Hippocampal formation (tissue), 2 donors: ENCODE results near the gene SIVA1.
"Not testable (repeated sequence)": the region's sequence is repeated elsewhere in the genome, so short reads cannot be mapped to it uniquely, and the experiment has no call there.

Experiments used
- DNase-seq, 2 donors: peaks; one replicate each; lab custom pipeline; 2025; lab: John Stamatoyannopoulos, UW

Gene SIVA1

DNA sequence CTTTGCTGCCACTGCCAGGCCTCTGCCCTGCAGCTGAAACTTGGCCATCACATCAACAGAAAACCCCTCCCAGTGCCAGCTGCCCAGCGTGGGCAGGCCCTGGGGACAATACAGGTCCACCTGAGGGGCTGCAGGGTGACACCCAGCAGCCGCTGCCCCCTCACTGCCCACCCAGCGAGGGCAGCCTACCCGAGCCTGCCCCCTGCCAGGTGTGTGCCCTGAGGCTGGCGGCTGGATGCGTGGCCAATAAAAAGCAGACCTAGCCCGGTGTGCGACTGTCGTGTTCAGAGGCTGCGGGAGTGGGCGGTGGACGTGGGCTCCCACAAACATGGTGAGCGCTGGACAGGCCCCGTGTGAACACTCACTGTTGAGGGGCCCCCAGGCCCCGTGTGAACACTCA, 33.6 kb upstream of the SIVA1 start:
- DNase-seq, result no peak

DNA sequence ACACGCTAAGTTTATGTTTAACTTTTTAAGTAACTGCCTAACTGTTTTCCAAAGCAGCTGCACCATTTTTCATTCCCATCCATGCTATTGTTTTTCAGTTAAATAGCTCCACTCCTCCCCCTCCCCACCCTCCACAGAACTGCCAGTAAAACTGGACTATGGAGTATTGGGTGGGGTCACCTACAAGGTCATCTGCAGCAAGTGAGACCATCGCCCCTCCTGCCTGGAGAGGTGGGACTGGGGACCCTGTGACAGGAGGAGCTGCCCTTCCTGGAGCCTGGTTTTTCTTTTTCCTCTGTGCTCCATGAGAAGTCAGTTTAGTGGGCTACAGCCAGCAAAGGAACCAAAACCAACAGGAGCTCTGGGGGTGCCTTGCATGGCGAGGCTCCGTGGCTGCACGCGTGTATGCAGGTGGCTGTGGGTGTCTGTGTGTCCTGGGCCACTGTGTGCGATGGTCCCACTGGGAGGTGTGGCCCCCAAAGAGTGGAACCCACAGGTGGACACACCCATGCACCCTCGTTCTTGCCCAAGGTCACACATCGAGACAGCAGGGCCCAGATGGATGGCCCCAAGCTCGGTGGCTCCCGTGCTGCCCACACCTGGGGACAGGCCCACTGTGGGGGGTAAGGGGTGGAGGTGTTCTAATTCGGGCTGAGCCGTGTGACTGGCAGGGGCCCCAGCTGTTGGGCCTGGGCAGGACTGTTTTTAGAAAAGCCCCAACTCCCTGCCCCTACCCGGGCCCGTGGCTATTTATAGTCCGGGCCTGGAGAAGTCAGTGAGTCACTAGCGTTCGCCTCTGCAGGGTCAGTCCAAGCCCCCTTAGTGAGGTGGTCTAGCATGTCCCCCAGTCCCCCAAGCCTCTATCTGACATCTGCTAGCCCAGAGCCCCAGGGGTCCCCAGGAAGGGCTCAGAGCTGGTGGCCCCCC, 31.2 kb upstream of the SIVA1 start:
- DNase-seq, result no peak

DNA sequence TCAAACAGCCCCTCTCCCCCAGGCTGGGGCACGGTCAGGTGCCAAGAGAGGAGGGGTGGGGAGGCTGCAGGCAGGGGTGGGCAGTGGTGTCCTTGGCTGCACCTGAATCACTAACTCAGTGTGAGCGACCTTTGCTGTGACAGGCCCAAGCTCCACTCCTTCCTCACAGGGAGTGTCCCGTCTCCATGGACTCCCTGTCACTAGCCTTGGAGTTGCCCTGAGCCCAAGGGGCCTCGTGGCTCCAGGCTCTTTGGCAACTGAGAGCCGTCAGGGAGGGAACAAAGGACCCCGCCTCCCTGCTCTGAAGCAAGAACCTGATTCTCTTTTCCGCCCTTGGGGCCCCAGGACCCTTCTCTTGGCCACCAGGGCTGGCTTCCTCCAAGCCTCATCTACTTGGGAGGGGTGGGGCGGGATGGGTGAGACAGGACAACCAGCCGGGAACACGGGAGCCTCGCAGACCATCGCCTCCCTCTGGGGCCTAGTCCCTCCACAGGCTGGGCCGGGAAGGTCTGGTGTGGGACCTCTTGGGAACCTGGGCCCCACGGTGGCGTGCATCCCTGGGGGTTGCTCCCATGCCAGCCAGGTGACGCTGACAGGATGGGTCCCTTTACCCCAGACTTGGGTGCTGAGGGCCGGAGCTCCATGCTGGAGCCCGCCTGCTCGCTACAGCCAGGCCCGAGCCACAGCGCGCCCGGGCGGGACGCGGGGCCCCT, 29.9 kb upstream of the SIVA1 start:
- no peak for DNase-seq

- DNase-seq, result peak in 1 of 2 donors; percentile 46
Observed at GRCh38 chr14:104723651-104724406, 29.1 kb upstream of the SIVA1 start, which contains the start of gene ADSS1. TSS of gene ADSS1 (plus strand) at chr14:104724229. CDS start at chr14:104724271, 42 bp downstream.

GRCh38 chr14:104724407-104724980, 28.5 kb upstream of the SIVA1 start:
- DNase-seq, result no peak

- DNase-seq, result peak in 1 of 2 donors; percentile 24
Observed at GRCh38 chr14:104724981-104725771, 27.8 kb upstream of the SIVA1 start.

DNA sequence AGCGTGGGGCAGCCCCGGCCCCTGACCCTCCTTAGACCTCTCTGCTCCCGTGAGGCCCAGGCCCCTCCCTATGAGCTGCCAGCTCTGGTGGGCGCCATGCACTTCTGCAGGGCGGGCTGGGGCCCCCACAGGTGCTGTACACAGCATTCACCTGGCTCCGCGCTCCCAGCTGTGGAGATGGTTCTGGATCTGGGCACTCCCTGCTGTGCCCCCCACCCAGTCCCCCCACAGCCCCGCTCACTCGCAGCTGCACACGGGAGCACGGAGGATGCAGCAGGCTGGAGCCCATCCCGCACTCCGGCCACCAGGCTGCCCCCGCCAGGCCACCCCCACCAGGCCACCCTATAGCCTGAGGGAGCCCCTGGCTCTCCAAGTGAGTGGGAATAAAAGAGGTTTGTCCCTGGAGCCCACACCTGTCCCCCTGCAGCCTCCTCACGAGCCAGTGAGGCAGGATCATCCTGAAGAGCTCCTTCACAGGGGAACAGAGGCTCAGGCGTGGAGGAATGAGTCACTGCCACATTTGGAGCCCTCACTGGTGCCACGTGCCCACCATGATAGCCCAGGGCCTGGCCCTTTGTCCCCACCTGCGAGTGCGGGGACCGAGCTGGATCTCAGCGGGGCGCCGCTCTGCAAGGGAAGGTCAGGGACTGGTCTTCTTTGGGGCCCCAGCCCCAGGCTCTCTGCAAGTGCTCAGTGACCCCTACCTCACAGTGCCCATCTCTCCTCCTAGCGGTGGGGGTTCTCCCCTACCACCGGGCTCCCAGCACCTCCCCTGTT, 27.0 kb upstream of the SIVA1 start:
- no peak for DNase-seq

- DNase-seq, result no peak
Observed at GRCh38 chr14:104726600-104727451, 26.1 kb upstream of the SIVA1 start.

DNA sequence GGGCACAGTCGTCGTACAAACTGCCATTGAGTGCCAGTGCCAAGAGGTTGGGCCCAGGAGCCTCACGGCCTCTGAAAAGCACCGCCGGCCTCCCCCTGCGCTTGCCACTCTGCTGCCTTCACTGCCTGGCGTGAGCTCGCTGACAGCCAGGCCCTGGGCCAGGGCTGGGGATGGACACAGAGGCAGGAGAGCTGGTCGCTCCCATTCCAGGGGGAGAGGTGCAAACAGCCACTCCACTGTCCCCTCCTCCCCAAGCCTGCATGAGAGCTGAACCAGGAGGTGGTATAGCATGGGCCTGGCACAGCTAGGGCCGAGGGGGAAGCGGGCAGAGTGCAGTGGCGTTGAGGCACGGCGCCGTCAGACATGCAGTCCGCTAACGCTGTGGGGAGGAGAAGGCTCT, 24.3 kb upstream of the SIVA1 start:
- no peak for DNase-seq

DNA sequence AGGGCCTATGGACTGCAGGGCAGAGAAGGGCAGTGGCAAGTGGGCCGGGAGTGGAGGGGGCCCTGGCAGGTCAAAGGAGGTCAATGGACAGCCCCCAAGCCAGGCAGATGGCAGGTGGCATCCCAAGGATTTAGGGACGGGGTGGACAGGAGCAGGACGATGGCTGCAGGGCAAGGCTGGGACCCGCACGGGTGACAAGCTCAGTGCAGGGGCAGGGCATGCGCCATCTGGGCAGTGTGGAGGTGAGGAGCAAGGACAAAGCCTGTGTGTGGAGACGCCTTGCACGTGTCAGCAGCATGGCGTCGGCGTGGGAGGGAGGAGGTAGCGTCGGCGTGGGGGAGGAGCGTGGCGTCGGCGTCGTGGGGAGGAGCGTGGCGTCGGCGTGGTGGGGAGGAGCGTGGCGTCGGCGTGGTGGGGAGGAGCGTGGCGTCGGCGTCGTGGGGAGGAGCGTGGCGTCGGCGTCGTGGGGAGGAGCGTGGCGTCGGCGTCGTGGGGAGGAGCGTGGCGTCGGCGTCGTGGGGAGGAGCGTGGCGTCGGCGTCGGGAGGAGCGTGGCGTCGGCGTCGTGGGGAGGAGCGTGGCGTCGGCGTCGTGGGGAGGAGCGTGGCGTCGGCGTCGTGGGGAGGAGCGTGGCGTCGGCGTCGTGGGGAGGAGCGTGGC, 23.6 kb upstream of the SIVA1 start:
- DNase-seq, result not testable (repeated sequence)

GRCh38 chr14:104729835-104730181, 23.1 kb upstream of the SIVA1 start:
- no peak for DNase-seq

GRCh38 chr14:104730487-104730886, 22.5 kb upstream of the SIVA1 start:
- DNase-seq, result no peak

GRCh38 chr14:104731320-104732294, 21.3 kb upstream of the SIVA1 start:
- DNase-seq, result no peak

DNA sequence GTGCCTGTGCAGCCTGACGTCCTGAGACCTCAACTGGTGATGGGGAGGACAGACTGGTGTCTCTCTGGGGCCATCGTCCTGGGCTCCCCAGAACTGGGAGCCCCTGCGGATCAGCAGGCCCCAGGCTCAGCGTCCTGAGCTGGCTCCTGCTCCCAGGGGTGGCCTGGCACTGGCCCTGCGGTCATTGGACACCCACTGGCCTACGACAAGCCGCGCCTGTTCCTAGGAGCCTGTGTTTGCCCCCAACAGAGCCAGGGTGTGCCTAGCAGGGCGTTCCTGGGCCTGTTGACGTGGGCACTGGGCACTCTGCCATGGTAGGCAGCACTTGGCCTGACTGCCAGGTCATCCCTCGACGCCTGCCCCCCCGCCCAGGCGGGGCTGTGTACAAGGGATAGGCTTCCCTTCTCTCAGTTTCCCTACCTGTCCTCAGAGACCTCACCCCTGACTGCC, 20.6 kb upstream of the SIVA1 start:
- DNase-seq, result no peak

DNA sequence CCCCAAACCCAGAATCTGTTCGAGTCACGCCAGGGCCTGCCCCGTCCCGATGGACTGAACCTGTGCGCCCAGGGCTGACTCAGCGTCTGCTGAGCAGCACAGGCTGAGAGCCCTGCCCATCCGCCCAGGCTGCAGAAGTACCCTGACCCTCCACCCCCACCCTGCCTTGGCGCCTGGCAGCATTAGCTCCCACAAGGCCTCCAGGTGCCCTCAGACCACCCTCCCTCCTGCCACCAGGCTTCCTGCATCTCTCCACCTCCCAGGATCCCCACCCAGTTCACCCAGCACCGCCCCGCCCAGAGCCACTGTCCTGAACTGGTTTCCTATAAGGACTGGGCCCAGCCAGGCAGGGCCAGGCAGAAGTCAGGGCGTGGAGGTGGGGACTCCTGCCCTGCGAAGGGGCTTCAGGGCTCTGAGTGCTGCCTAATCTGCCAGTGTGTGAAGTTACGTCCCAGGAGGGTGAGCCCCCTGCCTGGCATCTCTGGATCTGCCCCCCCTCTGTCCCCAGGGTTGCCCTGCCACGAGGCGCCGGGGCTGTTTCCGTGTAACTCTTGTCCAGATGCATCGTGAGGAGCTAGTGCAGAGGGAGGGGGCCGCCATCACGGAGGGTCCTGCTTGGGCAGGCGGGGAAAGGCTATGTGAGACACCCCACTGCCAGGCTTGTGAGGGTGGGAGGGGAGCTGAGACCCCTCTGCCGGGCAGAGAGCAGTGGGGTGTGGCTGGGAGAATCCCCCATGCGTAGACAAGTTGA, 19.8 kb upstream of the SIVA1 start:
- DNase-seq, result no peak

GRCh38 chr14:104734051-104734587, 18.8 kb upstream of the SIVA1 start:
- DNase-seq, result no peak

DNA sequence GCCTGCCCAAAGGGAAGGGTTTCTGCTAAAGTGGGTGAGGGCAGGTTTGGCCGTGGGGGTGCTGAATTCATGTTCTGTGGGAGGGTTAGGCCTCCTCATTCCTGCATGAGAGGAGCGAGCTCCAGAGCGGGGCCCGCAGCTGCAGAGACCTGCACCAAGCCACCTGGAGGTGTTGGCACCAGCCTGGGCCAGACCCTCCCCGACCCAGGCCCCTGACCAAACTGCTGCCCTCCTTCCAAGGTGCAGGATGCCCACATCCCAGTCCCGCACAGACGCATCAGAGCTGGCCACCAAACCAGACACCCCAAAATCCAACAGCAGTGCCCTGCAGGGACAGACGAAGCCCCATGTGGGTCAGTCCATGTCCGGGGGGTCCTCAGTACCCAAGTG, 18.4 kb upstream of the SIVA1 start:
- no peak for DNase-seq
